ENCODE results near the gene TAGAP. TPM values are rescaled to one million over a fixed set of nuclear protein-coding genes. Genes with fewer than 3 reads are reported as not detected.
A peak's percentile ranks its signal among the peaks of the same experiment; 100 is the strongest.

TAGAP gene
- total and polyA plus RNA-seq, 9 of the 15 experiments (the other 6 are each of a cell fraction or from before 2014, with no cell fraction given): 0.07 TPM; not detected in 8

GRCh38 chr6:158999666-159000403 is 45.0 kb downstream of the TAGAP start, which contains the start of gene RSPH3 (continued):
- no peak for TF ChIP-seq ZNF518B (CRISPR knock-in tag; IDR thresholded peaks at IDR 0.05)
- peak; percentile 84 for TF ChIP-seq ZNF830 (CRISPR knock-in tag; IDR thresholded peaks at IDR 0.05)
- no peak for TF ChIP-seq RBM25 (IDR thresholded peaks at IDR 0.05; ENCODE audit: low read depth, low read length, severe bottlenecking)
- 0 out of 2 replicates have a peak, but pooled peaks have one; percentile 84 for TF ChIP-seq HDAC2 (IDR thresholded peaks at IDR 0.05)
- TF ChIP-seq RBFOX2 (IDR thresholded peaks at IDR 0.05; ENCODE audit: low read depth, low read length): peak; percentile 99
- no peak for TF ChIP-seq MTF1 (CRISPR knock-in tag; IDR thresholded peaks at IDR 0.05; ENCODE audit: borderline replicate concordance)
- TF ChIP-seq RBM22 (IDR thresholded peaks at IDR 0.05; ENCODE audit: low read depth, low read length, poor library complexity, severe bottlenecking): peak; percentile 94
- TF ChIP-seq CAMTA2 (CRISPR knock-in tag; conservative IDR thresholded peaks at IDR 0.05): 0 out of 2 replicates have a peak, but pooled peaks have one; percentile 66
- TF ChIP-seq SP1 (CRISPR knock-in tag; IDR thresholded peaks at IDR 0.05): peak; percentile 96
- peak; percentile 85; the same call in 1 of the 2 replicates for TF ChIP-seq SRSF1 (IDR thresholded peaks at IDR 0.05; ENCODE audit: low read depth, low read length)
- peak; percentile 31; the same call in 1 of the 2 replicates for TF ChIP-seq BCOR (IDR thresholded peaks at IDR 0.05)
- 0 out of 2 replicates have a peak, but pooled peaks have one; percentile 12 for TF ChIP-seq ZNF124 (CRISPR knock-in tag; IDR thresholded peaks at IDR 0.05)
- TF ChIP-seq RFX5 (IDR thresholded peaks at IDR 0.05; ENCODE audit: low read depth, low read length): no peak
- peak; percentile 74 for TF ChIP-seq TAF1 (IDR thresholded peaks at IDR 0.05; ENCODE audit: control insufficient read depth, extremely low read depth, insufficient read depth, low read length, severe bottlenecking)
- no peak for TF ChIP-seq PHF21A (IDR thresholded peaks at IDR 0.05; ENCODE audit: borderline replicate concordance, low read depth)
- no peak for TF ChIP-seq ZFP36 (IDR thresholded peaks at IDR 0.05; ENCODE audit: low read depth, low read length, partially characterized antibody)
- TF ChIP-seq MYBL2 (IDR thresholded peaks at IDR 0.05; ENCODE audit: low read depth): no peak
- no peak for TF ChIP-seq MYBL2 (CRISPR knock-in tag; IDR thresholded peaks at IDR 0.05; ENCODE audit: borderline replicate concordance)
- no peak for TF ChIP-seq ZBTB49 (CRISPR knock-in tag; IDR thresholded peaks at IDR 0.05; ENCODE audit: borderline replicate concordance)
- no peak for TF ChIP-seq CGGBP1 (CRISPR knock-in tag; IDR thresholded peaks at IDR 0.05)
- no peak for TF ChIP-seq GTF2B (IDR thresholded peaks at IDR 0.05; ENCODE audit: extremely low read depth, insufficient read length)
- TF ChIP-seq KAT2B (IDR thresholded peaks at IDR 0.05; ENCODE audit: low read depth, low read length): no peak
